G401 (cell line): ENCODE data around the gene PGF. TPM values are rescaled to one million over a fixed set of nuclear protein-coding genes. Genes with fewer than 3 reads are reported as not detected.
"Not testable (repeated sequence)": the region's sequence is repeated elsewhere in the genome, so short reads cannot be mapped to it uniquely, and the experiment has no call there.

Experiments
- DNase-seq: peaks from one replicate; pipeline ENCODE4 v3.0.0-alpha.2; 2015; ENCODE audit warnings: low spot score
- in situ Hi-C: cut with HindIII; loops from 2 replicates; pipeline ENCODE4 v1.10.0; 2016; ENCODE audit warnings: low sequenced_read_pairs, mixed read lengths
- total RNA-seq: library from RNA; depleted of rRNA; stranded (reverse); fragments of >200 nt; shearing (Covaris generic); gene quantifications from 2 replicates; pipeline ENCODE4 v1.2.3, GENCODE V29; 2014

PGF gene
- total RNA-seq, 1 experiment from 2014 or later = 3.9 TPM

GRCh38 chr14:74947353-74948227 is 7.8 kb downstream of the PGF start:
- in situ Hi-C loops = no loop called here
- no peak for DNase-seq

GRCh38 chr14:74946659-74947281 is 8.6 kb downstream of the PGF start:
- DNase-seq = no peak
- in situ Hi-C loops = no loop called here

GRCh38 chr14:74945852-74946658 is 9.3 kb downstream of the PGF start:
- peak; percentile 78 for DNase-seq
- in situ Hi-C loops = no loop called here

DNA sequence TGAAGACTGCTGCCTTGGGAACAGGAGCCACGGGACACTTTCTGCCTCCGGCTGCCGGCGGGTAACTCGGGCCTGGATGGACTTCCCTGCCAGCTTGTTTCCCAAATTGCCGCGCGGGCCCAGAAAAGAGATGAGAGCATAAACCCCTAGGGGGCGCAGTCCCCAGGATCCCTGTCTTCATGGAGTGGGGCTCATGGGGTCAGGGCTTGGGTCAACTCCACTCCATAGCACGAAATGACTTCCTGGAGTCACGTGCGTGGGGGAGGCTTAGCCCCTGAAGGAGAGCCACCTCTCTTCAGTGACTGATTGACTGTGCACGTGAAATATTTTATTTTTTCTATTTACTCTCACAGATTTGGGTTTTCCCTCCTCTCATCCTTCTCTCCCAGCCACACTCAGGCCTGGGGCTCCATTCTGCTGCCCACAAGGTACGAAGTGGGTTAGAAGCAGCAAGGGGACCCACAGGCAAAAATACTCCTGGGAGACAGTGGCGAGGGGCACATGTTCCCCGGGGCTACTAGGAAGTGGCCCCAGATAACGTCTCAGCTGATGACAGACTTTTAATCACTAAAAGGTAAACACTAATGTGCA is 10.0 kb downstream of the PGF start:
- in situ Hi-C loops = no loop called here
- no peak for DNase-seq

DNA sequence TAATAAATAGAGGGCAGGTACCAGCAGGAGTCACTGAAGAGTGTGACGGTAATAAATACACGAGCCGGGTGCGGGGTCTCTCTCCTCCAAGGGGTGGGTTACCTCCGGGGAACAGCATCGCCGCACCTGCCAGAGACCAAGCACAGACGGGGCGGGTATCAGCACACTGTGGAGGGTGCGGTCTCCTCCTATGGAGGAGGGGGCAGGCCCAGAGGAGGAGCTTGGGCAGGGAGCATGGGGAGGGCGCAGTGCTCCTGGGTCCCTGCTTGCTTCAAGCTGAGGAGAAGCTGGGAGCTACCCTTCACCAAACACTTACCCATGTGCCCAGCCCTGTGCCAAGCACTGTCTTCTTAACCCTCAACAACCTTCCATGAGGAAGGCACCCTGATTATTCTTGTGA is 12.8 kb downstream of the PGF start:
- in situ Hi-C loops = no loop called here
- DNase-seq = no peak

DNA sequence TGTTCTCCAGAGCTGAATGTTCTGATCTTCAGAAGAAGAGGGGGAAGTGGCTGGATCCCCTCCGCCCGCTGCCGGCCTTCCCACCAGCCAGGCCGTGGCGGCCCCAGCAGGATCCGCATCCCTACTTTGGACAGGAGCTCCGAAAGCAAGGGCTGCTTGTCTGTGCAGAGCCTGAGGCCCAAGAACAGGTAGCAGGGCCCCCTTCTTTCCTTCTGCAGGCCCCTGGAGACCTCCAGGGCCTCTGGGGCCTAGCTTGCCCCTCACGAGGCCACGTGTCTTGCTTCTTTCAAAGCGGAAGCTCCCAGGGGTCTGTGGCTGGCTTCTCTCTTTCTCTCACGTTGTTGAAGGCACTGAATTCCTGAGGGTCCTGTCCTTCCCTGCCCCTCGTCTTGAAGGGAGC is 13.2 kb downstream of the PGF start:
- DNase-seq = no peak
- in situ Hi-C loops = no loop called here

- no peak for DNase-seq
- in situ Hi-C loops = no loop called here
Observed at GRCh38 chr14:74941676-74942097, 13.7 kb downstream of the PGF start.

DNA sequence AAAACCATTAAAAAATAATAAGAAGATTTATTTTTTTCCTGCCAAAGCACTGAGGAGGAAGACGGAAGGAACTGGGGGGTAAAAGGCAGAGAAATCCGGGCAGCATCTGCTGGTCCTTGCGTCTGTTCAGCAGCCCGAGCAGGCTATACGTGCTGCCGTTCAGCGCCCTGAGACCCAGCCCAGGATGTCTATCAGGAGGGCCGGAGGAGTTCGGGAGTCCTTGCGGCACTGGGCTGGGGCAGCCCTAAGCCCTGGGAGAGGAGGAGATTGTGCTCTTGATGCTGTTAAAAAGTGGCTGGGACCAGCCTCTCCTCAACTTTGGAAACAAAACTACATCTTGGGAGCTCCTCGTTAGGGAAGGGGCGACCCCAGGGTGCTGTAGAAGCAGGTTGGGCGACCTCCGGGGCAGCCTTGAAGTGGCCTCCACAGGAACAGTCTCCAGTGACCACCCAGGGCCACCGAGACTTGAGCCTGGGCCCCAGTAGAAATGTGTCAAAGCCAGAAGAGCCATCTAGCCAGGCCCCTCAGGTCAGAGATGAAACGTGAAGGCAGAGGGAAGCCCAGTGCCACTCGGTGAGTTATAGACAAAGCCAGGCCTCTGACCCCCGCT is 14.3 kb downstream of the PGF start:
- no peak for DNase-seq
- in situ Hi-C loops = no loop called here

DNA sequence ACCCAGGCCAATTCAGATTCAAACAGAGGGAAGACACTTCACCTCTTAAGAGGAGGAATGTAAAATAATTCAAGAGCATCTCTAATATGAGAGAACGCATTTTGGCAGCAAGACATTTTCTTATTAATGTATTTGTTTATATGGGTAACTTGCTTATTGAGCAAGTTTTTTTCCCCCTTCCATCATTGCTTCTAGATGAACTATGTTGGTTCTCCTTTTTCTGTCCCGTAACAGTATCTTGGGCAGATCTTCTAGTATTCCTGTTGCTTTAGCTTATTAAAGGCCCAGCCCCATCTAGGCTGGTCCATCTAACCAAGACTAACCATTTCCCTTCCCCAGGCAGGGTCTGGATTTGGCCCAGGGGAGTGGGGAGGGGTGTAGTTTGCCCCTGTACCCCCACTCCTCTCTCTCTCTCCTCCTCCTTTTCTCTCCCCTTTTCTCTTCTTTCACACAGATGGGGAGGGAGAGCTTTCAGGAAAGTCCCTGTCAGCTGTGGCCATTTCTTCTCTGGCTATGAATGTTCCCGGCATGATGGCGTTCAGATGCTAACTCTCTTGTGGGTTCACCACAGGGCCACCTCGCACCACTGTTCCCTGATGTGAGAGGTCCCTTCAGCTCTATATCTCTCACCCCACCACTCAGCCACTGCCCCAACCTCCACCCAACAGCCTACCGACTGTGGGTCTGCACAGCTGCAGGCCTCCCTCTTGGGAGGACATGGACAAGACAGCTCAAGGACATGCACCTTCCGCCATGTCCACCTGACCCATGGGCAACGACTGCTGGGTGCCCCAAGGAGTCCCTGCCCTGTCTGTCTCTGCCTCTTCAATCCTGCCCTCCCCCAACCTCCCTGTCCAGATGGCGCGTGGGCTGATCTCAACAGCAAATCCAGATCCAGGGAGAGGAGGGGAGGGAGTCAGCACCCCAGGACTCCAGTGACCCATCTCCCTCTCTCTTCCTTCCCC is 16.6 kb downstream of the PGF start:
- in situ Hi-C loops = no loop called here
- no peak for DNase-seq

- DNase-seq = no peak
- in situ Hi-C loops = no loop called here
Observed at GRCh38 chr14:74937171-74937570, 18.2 kb downstream of the PGF start.

GRCh38 chr14:74936731-74937130 is 18.7 kb downstream of the PGF start:
- DNase-seq = no peak
- in situ Hi-C loops = no loop called here

- in situ Hi-C loops = no loop called here
- DNase-seq = no peak
Observed at GRCh38 chr14:74936151-74936550, 19.2 kb downstream of the PGF start.

- in situ Hi-C loops = no loop called here
- DNase-seq = no peak
Observed at GRCh38 chr14:74935360-74935680, 20.1 kb downstream of the PGF start.

DNA sequence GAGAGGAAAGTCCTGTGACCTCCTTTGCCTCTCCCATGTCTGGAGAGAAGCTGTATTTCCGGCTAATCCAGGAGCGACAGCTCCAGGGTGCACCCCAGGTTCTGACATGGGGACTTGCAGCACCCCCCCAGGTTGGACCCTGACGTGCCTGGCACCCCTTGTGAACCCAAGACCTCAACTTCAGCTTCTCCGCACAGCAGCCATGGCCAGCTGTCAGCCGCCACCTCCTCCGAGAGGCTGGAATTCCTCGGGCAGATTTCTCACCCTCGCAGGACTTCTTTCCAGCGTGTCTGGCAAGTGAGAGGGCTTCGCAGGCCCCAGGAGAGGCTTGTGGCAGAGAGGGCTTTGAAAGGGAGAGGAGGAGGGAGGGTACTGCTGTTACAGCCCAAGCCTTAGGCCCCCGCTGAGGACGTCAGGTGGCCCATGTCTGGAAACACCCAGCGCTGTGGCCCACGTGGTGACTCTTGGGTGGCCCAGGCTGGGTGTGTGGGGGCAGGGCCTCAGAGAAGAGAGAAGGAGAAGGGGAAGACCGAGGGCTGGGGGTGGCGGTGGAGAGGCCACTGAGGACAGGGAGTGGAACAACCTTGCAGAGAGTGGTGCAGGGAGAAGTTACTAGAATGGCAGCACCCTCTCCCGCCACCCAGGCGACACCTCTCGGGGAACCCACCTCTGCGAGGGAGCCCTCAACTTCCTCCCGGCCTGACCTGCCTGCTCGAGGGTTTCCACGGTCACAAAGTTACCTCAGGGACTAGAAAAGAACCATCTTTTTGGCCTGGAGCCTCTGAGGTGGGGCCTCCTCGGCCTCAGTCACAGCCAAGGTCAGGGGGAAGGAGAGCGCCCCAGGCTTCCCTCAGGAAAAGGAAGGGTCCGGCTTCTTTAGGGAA is 20.7 kb downstream of the PGF start:
- DNase-seq = no peak
- in situ Hi-C loops = no loop called here

DNA sequence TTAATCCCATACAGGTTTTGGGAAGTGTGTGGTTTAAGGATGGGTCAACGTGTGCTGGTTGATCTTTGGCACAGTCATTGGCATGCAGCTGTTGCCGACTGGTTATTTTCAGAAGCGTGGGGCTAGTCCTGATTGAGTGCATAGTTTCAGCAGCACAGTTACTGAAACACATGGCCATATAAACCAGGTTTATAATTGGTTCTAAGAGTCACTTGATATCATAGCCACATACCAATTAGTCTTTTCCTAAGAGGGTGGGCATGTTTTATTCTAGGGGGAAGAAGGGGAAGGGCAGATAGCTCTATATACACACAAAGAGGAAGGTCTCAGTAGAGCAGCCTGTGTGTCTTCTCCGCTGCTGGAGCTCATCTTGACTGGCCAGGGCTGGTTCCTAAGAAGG is 21.4 kb downstream of the PGF start:
- in situ Hi-C loops = no loop called here
- DNase-seq = no peak

DNA sequence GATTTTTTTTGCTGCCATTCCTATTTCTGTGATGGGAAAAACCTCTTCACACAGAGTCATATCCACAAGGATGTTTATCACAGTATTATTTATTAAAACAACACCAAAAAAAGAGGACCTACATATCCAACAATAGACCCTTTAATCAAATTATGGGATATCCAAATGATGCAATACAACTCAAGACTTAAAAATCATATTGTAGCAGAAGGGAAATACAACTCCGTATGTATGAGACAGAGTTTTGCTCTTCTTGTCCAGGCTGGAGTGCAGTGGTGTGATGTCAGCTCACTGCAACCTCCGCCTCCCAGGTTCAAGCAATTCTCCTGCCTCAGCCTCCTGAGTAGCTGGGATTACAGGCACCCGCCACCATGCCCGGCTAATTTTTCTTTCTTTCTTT is 22.5 kb downstream of the PGF start:
- in situ Hi-C loops, DNase-seq: not testable (repeated sequence)

DNA sequence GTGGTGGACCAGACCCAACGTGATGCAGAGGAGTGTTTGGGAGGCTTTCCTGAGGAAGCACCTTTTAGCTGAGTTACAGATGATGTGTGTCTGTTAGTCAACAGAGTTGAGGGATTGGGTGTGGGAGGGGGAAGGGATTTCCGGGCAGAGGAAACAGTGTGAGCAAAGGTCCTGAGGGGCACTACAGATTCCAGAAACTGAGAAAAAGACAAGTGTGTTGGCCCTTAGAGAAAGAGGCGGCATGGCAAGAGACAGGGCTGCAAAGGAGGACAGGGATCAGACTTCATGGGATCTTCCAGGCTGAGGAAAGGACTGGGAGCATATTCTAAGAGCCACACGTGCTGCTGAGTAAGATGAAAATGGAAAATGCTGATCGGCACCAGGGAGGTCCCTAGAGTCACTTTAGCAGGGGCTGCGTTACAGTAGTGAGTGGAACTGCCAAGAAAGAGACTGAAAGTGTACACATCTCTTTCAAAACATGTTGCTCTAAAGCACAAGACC is 22.9 kb downstream of the PGF start:
- DNase-seq = no peak
- in situ Hi-C loops = no loop called here
